ENCODE results near the gene ADAMTS12.

Gene ADAMTS12

DNA sequence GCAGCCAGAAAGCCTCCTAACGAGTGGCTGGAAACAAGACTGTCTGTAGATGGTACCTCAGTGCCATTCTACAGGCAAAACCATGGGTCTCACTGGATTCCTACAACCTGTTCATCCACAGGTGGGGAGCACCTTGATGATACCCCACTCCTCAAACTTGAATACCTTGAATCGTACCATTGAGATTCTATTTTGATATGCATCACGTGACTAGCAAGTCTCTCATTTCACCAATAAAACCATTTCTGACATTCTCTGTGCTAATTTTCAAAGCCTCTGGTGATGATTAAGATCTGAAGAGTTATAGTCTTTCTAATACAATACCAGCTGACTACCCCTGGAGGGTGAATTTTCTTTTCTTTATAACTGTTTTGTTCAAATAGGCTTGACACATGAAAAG, 188.9 kb downstream of the ADAMTS12 start:
- H3K4me3 ChIP-seq (ENCODE audit: low read depth in 1 of 2, low read length in 1 of 2), result no peak overlapping the region
- TF ChIP-seq, protein P1, sequence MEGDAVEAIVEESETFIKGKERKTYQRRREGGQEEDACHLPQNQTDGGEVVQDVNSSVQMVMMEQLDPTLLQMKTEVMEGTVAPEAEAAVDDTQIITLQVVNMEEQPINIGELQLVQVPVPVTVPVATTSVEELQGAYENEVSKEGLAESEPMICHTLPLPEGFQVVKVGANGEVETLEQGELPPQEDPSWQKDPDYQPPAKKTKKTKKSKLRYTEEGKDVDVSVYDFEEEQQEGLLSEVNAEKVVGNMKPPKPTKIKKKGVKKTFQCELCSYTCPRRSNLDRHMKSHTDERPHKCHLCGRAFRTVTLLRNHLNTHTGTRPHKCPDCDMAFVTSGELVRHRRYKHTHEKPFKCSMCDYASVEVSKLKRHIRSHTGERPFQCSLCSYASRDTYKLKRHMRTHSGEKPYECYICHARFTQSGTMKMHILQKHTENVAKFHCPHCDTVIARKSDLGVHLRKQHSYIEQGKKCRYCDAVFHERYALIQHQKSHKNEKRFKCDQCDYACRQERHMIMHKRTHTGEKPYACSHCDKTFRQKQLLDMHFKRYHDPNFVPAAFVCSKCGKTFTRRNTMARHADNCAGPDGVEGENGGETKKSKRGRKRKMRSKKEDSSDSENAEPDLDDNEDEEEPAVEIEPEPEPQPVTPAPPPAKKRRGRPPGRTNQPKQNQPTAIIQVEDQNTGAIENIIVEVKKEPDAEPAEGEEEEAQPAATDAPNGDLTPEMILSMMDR (IDR thresholded peaks at IDR 0.05), result no peak
- no peaks in the 10 kb centered on the region for H3K4me1 ChIP-seq (ENCODE audit: control insufficient read depth in 1 of 2, insufficient read depth in 1 of 2, low read depth in 1 of 2, low read length in 1 of 2)
- H3K9me3 ChIP-seq, result no peaks in the 10 kb centered on the region
- H3K27ac ChIP-seq, result no peak overlapping the region
- no peaks in the 10 kb centered on the region for H3K27me3 ChIP-seq
- no peaks in the 10 kb centered on the region for H3K36me3 ChIP-seq

DNA sequence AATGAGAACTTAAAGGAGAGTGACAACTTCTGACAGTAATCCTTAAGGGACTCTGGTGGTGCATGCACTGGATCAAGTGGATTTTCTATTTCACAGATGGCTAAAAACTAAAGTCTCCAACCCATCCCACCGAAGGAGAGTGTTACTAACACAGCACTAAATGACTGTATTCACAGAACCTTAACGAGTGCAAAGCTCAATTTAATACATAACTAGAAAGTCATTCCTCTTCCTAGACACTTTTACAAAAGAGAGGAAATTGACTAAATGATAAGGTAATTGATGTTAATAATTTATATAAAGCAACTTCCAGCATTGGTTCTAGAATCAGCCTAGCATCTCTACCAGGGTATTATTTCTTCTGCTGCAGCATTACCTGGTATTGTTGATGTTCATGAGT, 189.8 kb downstream of the ADAMTS12 start:
- Histone ChIP-seq H3K27me3 (no peaks in the 10 kb centered on the region), H3K27ac (no peak overlapping the region), H3K36me3 (no peaks in the 10 kb centered on the region), H3K9me3 (no peaks in the 10 kb centered on the region), H3K4me3 (ENCODE audit: low read depth in 1 of 2, low read length in 1 of 2) (no peak overlapping the region), H3K4me1 (ENCODE audit: control insufficient read depth in 1 of 2, insufficient read depth in 1 of 2, low read depth in 1 of 2, low read length in 1 of 2) (no peaks in the 10 kb centered on the region)
- TF ChIP-seq, protein P1 (IDR thresholded peaks at IDR 0.05), result no peak

DNA sequence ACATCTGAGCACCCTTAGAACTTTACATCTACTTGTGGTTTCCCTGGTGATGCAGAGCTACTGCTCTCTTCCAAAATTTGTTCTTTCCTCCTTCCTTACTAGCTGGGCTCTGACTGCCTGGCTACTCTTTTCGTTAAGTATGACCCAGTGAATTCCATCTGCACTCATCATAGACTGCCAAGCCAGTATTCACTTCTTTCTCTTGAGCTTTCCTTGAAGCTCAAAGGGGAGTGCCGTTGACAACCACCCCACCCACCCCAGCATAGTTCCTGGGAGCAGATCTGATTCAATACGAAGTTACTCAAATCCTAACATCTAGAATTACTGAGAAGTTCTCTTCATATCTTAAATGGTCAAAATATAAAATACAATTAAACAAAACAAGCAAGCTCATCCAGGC, 190.5 kb downstream of the ADAMTS12 start:
- TF ChIP-seq, protein P1 (IDR thresholded peaks at IDR 0.05), result no peak
- Histone ChIP-seq H3K4me1 (ENCODE audit: control insufficient read depth in 1 of 2, insufficient read depth in 1 of 2, low read depth in 1 of 2, low read length in 1 of 2) (no peaks in the 10 kb centered on the region), H3K36me3 (no peaks in the 10 kb centered on the region), H3K27me3 (no peaks in the 10 kb centered on the region), H3K27ac (no peak overlapping the region), H3K4me3 (ENCODE audit: low read depth in 1 of 2, low read length in 1 of 2) (no peak overlapping the region), H3K9me3 (no peaks in the 10 kb centered on the region)

DNA sequence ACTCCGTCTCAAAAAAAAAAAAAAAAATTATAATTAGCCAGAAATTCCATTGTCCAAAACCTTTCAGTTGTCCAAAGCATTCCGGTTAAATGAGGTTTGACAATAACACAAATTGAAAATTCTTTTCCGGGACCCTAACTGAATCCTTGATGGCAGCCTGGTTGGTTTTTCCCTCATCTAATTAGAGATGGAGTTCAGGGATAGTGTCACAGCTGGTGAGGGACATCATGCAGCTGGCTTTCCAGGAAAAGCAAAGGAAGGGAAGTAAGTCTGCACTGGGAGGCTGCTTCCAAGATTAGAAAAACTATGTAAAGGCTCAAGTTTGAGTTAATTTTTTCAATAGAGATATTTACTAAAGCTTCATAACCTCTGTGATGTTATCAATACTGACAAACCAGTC, 195.4 kb downstream of the ADAMTS12 start:
- Histone ChIP-seq H3K27me3 (no peaks in the 10 kb centered on the region), H3K4me3 (ENCODE audit: low read depth in 1 of 2, low read length in 1 of 2) (no peak overlapping the region), H3K4me1 (ENCODE audit: control insufficient read depth in 1 of 2, insufficient read depth in 1 of 2, low read depth in 1 of 2, low read length in 1 of 2) (no peaks in the 10 kb centered on the region), H3K36me3 (no peaks in the 10 kb centered on the region), H3K27ac (no peak overlapping the region), H3K9me3 (no peaks in the 10 kb centered on the region)
- TF ChIP-seq, protein P1 (IDR thresholded peaks at IDR 0.05), result no peak

DNA sequence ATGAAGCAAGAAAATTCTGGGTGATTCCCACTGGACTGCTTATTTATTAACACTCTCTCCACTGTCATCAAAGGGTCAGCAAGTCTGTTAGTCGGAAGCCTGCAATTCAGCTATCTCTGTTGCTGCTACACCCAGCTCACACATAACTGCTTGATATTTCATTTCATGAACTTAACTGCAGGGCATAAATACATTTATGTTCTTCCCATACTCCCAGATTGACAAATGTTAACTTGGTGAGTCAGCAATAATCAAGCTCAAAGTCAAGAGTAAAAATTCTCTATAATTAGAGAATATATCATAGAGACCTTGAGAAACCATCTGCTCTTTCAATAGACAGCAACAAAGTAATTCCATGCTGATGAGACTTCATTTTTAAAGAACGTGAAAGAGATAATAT, 198.8 kb downstream of the ADAMTS12 start:
- H3K9me3 ChIP-seq, result no peaks in the 10 kb centered on the region
- no peaks in the 10 kb centered on the region for H3K27me3 ChIP-seq
- no peaks in the 10 kb centered on the region for H3K4me1 ChIP-seq (ENCODE audit: control insufficient read depth in 1 of 2, insufficient read depth in 1 of 2, low read depth in 1 of 2, low read length in 1 of 2)
- H3K36me3 ChIP-seq, result no peaks in the 10 kb centered on the region
- TF ChIP-seq, protein P1 (IDR thresholded peaks at IDR 0.05), result no peak
- H3K4me3 ChIP-seq (ENCODE audit: low read depth in 1 of 2, low read length in 1 of 2), result no peak overlapping the region
- H3K27ac ChIP-seq, result no peak overlapping the region

DNA sequence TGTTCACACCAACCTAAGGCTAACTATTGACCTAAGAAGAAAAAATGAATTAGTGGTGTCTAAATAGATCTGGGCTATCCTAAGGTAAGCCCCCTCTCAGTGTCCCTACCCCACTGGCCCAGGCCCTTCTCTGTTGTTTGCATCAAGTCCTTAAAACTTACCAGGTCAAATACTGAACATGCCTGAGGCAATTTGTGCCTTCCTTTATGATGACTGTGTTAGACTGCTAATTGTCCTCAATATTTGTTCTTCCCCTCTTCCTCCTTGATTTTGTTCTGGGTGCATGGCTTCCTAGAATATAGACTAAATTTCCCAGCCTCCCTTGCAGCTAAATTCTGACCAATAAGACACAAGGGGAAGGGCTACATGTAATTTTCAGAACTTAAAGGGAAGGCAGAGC, 199.9 kb downstream of the ADAMTS12 start:
- Histone ChIP-seq H3K36me3 (no peaks in the 10 kb centered on the region), H3K27me3 (no peaks in the 10 kb centered on the region), H3K9me3 (no peaks in the 10 kb centered on the region), H3K27ac (no peak overlapping the region), H3K4me3 (ENCODE audit: low read depth in 1 of 2, low read length in 1 of 2) (no peak overlapping the region), H3K4me1 (ENCODE audit: control insufficient read depth in 1 of 2, insufficient read depth in 1 of 2, low read depth in 1 of 2, low read length in 1 of 2) (no peaks in the 10 kb centered on the region)
- TF ChIP-seq, protein P1 (IDR thresholded peaks at IDR 0.05), result no peak
